Measurements from ENCODE around the gene C19orf33. TPM values are rescaled to one million over a fixed set of nuclear protein-coding genes. Genes with fewer than 3 reads are reported as not detected.

The C19orf33 gene
- total and polyA plus RNA-seq, 2 of the 8 experiments (the other 6 are each of a cell fraction or from before 2014, with no cell fraction given) = 6.0 to 36.0 TPM

DNA sequence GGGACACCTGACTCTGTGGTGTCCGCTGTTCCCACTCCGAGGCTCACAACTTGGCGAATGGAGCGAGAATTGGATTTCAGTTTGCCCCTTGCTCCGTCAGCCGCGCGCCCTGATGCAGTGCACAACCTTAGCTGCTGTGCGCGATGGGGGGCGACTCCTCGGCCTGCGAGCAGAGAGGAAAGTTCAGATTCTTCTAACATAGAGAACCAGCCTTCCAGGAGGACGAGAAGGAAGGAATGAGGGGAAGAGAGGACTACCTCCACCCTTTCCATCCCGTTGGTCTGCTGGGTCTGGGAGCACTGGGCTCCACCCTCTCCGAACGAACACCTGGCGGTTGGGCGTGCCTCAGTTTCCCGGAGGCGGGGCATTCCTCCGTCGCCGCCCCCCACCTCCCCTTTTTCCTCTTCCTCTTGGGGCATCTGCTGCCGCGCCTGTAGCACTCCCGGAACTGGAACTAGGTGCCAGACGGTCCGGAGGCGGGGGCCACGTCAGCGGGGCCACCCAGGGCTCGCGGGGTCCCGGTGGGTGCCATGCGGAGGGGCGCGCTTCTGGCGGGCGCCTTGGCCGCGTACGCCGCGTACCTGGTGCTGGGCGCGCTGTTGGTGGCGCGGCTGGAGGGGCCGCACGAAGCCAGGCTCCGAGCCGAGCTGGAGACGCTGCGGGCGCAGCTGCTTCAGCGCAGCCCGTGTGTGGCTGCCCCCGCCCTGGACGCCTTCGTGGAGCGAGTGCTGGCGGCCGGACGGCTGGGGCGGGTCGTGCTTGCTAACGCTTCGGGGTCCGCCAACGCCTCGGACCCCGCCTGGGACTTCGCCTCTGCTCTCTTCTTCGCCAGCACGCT, 15.6 kb downstream of the C19orf33 start, which contains the start of gene KCNK6 (continued):
- TF ChIP-seq, protein P1, sequence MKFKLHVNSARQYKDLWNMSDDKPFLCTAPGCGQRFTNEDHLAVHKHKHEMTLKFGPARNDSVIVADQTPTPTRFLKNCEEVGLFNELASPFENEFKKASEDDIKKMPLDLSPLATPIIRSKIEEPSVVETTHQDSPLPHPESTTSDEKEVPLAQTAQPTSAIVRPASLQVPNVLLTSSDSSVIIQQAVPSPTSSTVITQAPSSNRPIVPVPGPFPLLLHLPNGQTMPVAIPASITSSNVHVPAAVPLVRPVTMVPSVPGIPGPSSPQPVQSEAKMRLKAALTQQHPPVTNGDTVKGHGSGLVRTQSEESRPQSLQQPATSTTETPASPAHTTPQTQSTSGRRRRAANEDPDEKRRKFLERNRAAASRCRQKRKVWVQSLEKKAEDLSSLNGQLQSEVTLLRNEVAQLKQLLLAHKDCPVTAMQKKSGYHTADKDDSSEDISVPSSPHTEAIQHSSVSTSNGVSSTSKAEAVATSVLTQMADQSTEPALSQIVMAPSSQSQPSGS (IDR thresholded peaks at IDR 0.05; ENCODE audit: low read length) = 0 out of 2 replicates have a peak, but pooled peaks have one; percentile 30
- TF ChIP-seq KDM5A (IDR thresholded peaks at IDR 0.05; ENCODE audit: low read length) = no peak
- TF ChIP-seq, protein P2, sequence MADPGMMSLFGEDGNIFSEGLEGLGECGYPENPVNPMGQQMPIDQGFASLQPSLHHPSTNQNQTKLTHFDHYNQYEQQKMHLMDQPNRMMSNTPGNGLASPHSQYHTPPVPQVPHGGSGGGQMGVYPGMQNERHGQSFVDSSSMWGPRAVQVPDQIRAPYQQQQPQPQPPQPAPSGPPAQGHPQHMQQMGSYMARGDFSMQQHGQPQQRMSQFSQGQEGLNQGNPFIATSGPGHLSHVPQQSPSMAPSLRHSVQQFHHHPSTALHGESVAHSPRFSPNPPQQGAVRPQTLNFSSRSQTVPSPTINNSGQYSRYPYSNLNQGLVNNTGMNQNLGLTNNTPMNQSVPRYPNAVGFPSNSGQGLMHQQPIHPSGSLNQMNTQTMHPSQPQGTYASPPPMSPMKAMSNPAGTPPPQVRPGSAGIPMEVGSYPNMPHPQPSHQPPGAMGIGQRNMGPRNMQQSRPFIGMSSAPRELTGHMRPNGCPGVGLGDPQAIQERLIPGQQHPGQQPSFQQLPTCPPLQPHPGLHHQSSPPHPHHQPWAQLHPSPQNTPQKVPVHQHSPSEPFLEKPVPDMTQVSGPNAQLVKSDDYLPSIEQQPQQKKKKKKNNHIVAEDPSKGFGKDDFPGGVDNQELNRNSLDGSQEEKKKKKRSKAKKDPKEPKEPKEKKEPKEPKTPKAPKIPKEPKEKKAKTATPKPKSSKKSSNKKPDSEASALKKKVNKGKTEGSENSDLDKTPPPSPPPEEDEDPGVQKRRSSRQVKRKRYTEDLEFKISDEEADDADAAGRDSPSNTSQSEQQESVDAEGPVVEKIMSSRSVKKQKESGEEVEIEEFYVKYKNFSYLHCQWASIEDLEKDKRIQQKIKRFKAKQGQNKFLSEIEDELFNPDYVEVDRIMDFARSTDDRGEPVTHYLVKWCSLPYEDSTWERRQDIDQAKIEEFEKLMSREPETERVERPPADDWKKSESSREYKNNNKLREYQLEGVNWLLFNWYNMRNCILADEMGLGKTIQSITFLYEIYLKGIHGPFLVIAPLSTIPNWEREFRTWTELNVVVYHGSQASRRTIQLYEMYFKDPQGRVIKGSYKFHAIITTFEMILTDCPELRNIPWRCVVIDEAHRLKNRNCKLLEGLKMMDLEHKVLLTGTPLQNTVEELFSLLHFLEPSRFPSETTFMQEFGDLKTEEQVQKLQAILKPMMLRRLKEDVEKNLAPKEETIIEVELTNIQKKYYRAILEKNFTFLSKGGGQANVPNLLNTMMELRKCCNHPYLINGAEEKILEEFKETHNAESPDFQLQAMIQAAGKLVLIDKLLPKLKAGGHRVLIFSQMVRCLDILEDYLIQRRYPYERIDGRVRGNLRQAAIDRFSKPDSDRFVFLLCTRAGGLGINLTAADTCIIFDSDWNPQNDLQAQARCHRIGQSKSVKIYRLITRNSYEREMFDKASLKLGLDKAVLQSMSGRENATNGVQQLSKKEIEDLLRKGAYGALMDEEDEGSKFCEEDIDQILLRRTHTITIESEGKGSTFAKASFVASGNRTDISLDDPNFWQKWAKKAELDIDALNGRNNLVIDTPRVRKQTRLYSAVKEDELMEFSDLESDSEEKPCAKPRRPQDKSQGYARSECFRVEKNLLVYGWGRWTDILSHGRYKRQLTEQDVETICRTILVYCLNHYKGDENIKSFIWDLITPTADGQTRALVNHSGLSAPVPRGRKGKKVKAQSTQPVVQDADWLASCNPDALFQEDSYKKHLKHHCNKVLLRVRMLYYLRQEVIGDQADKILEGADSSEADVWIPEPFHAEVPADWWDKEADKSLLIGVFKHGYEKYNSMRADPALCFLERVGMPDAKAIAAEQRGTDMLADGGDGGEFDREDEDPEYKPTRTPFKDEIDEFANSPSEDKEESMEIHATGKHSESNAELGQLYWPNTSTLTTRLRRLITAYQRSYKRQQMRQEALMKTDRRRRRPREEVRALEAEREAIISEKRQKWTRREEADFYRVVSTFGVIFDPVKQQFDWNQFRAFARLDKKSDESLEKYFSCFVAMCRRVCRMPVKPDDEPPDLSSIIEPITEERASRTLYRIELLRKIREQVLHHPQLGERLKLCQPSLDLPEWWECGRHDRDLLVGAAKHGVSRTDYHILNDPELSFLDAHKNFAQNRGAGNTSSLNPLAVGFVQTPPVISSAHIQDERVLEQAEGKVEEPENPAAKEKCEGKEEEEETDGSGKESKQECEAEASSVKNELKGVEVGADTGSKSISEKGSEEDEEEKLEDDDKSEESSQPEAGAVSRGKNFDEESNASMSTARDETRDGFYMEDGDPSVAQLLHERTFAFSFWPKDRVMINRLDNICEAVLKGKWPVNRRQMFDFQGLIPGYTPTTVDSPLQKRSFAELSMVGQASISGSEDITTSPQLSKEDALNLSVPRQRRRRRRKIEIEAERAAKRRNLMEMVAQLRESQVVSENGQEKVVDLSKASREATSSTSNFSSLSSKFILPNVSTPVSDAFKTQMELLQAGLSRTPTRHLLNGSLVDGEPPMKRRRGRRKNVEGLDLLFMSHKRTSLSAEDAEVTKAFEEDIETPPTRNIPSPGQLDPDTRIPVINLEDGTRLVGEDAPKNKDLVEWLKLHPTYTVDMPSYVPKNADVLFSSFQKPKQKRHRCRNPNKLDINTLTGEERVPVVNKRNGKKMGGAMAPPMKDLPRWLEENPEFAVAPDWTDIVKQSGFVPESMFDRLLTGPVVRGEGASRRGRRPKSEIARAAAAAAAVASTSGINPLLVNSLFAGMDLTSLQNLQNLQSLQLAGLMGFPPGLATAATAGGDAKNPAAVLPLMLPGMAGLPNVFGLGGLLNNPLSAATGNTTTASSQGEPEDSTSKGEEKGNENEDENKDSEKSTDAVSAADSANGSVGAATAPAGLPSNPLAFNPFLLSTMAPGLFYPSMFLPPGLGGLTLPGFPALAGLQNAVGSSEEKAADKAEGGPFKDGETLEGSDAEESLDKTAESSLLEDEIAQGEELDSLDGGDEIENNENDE (IDR thresholded peaks at IDR 0.05; ENCODE audit: insufficient replicate concordance, low read length) = no peak
- TF ChIP-seq CEBPB (IDR thresholded peaks at IDR 0.05; ENCODE audit: low read depth, low read length) = no peak
- TF ChIP-seq FOSL1 (IDR thresholded peaks at IDR 0.05; ENCODE audit: insufficient read depth, low read depth, low read length) = no peak
- no peak for TF ChIP-seq SUZ12 (IDR thresholded peaks at IDR 0.05; ENCODE audit: low read length)
- no peak for TF ChIP-seq SP1 (IDR thresholded peaks at IDR 0.05; ENCODE audit: low read depth, low read length)
- TF ChIP-seq TEAD4 (IDR thresholded peaks at IDR 0.05; ENCODE audit: low read depth, low read length) = no peak

Measured in H1 (cell line).